IgD-negative memory B cell (primary cell): ENCODE data around the gene LIN37. TPM values are rescaled to one million over a fixed set of nuclear protein-coding genes. Genes with fewer than 3 reads are reported as not detected.
A peak's percentile ranks its signal among the peaks of the same experiment; 100 is the strongest.
"Not testable (repeated sequence)": the region's sequence is repeated elsewhere in the genome, so short reads cannot be mapped to it uniquely, and the experiment has no call there.

Source experiments
- H3K27ac Mint-ChIP-seq, 3 donors: one replicate each; pipeline ENCODE4 v1.8.0; 2020 to 2022; ENCODE audit warnings: mild to moderate bottlenecking in 3 of 3, mixed read lengths in 3 of 3, moderate library complexity in 1 of 3
- H3K27me3 Mint-ChIP-seq: one replicate; pipeline ENCODE4 v1.8.0; 2021; ENCODE audit warnings: mixed read lengths
- H3K36me3 Mint-ChIP-seq: one replicate; pipeline ENCODE4 v1.8.0; 2020; ENCODE audit warnings: mild to moderate bottlenecking, mixed read lengths
- H3K4me1 Mint-ChIP-seq, 3 donors: one replicate each; pipeline ENCODE4 v1.8.0; 2020 to 2022; ENCODE audit warnings: mixed read lengths in 3 of 3, mild to moderate bottlenecking in 1 of 3
- H3K4me3 Mint-ChIP-seq, 4 donors: one replicate each; pipeline ENCODE4 v1.8.0; 2020 to 2022; ENCODE audit warnings: mild to moderate bottlenecking in 4 of 4, mixed read lengths in 4 of 4, moderate library complexity in 3 of 4
- H3K9me3 Mint-ChIP-seq, 3 donors: one replicate each; pipeline ENCODE4 v1.8.0; 2020 to 2021; ENCODE audit warnings: mixed read lengths in 3 of 3, mild to moderate bottlenecking in 1 of 3
- polyA plus RNA-seq: library from polyadenylated mRNA; unstranded; fragments of 300-500 nt; fragmentation: Illumina TruSeq; gene quantifications from one replicate; pipeline ENCODE4 v1.2.3, GENCODE V29; 2021

Gene LIN37
- polyA plus RNA-seq, 1 donor from 2014 or later, result 8.2 TPM

DNA sequence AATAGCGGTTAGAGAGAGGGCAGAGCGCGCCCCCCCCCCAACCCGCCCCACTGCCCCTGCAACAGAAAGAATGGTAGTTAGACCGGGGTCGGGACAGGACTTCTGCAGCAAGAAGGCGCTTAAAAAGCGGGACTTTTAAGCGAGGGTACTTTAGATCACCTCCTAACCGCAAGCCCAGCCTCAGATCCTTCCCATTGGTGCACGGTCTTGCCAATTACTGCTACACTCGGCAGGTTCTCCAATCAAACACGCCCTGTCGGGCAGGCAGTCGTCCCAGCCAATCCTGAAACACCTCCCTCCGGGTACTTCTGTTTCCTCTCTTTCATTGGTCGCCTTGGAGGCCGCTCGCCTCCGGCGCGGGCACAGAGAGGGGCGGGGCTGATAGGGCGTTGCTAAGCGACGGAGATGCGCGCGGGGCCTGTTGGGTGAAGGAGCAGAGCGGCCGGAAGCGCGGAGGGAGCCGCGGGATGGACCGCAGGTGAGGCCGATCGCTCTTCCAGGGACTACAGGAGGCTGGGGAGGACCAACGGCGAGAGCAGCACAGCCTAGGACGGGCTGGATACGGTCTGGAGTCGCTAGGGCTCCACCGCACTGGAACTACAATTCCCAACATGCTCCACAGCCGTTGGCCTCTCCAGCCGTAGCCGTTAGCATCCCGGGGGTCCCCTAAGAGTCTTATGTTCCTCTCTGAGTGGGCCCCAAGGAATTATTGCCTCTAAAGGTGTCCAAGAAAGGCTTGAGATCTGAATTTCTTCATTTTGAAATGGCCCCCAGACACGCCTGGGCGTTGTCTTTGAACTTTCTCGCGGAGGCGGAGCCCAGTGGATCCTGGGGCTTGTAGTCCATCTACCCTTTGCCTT lies 9.6 kb downstream of the LIN37 start, which contains the start of gene PROSER3:
Gene PROSER3, plus strand, starts transcription at position 428 of the 860 bp plus-strand sequence. Its CDS starts 40 bp downstream, at position 468.
- Mint-ChIP-seq H3K27me3 (peaks cover 13% of the 10 kb centered on the region), H3K4me1 (peaks cover 6 to 10% (median 9%) of the 10 kb centered on the region in 3 donors), H3K27ac (peak within 1 kb of the TSS; percentile 91 to 100 (median 96)), H3K36me3 (no peaks in the 10 kb centered on the region), H3K9me3 (peaks cover 0 to 2% (median 0%) of the 10 kb centered on the region in 3 donors), H3K4me3 (peak within 1 kb of the TSS; percentile 96 to 99 (median 97))

DNA sequence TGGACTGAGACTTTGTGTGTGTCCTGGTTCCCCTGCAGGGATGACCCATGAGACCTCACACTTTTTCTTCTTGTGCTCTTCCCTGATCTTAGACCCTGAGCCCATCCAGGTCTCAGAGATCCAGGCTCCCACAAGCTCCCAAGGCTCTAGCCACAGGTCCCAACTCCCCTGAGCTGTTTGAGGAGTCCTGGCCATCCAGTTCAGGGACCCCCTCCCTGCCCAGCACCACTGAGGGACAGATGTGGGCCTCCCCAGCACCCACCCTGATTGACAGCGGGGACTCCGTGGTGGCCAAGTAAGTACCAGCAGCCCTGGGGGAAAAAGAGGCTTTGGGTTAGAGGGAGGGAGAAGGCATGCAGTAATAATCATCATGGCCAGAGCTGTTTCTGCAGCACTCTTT lies 11.3 kb downstream of the LIN37 start:
- Mint-ChIP-seq H3K36me3 (no peaks in the 10 kb centered on the region), H3K9me3 (peaks cover 0 to 2% (median 0%) of the 10 kb centered on the region in 3 donors), H3K4me3 (peak overlapping the region in 1 of 4 donors; percentile 96), H3K27ac (no peak overlapping the region), H3K4me1 (peaks cover 6 to 10% (median 9%) of the 10 kb centered on the region in 3 donors), H3K27me3 (peaks cover 12% of the 10 kb centered on the region)

DNA sequence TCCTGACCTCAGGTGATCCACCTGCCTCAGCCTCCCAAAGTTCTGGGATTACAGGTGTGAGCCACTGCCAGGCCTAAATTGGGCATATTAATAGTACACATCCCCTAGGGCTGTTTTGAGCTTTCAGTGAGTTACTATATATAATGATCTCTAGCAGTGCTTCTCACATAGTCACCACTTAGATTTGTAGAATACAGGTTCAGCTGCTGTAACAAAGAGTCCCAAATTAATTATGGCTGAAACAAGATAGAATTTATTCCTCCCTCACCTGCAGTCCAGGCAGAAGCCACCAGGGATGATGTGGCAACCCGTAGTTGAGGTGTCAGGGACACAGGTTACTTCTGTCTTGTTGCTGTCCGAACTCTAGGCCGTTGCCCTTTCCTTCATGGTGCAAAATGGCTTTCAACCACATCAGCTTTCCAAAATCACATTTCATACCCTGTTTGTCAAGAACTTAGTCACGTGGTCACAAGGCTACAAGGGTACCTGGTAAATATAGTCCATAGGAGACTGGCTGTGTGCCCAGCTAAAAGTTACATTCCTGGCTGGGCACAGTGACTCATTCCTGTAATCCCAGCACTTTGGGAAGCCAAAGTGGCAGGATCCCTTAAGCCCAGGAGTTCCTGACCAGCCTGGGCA lies 12.5 kb downstream of the LIN37 start:
- H3K27ac Mint-ChIP-seq, result no peak overlapping the region
- peaks cover 9% of the 10 kb centered on the region for H3K27me3 Mint-ChIP-seq
- peak overlapping the region in 1 of 4 donors; percentile 45 for H3K4me3 Mint-ChIP-seq

DNA sequence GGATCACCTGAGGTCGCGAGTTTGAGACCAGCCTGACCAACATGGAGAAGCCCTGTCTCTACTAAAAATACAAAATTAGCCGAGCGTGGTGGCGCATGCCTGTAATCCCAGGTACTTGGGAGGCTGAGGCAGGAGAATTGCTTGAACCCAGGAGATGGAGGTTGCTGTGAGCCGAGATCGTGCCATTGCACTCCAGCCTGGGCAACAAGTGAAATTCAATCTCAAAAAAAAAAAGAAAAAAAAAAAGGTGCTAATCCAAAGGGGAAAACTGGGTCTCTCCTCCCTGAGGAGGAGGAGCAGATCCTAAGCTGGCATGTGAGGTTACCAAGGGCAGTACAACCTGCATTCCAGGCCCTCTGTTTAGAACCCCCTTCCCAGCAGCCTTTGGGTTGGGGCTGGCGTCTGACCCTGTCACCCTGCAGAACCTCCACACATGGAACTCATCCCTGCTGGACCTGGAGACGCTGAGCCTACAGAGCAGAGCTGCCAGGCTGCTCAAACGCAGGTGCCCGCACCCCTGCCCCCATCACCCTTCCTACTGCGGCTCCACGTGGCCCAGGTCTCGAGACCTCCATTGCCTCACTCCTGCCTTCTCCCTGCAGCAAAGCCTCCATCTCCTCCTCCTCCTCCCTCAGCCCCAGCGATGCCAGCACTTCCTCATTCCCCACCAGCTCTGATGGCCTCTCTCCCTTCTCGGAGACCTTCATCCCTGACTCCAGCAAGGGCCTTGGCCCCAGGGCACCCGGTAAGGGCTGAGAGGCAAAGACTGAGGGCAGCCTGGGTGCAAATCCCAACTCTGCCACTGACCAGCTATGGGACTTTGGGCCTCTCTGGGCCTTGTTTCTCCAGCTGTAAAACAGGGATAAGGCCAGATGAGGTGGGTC lies 16.3 kb downstream of the LIN37 start:
- Mint-ChIP-seq H3K27ac (no peak overlapping the region), H3K27me3 (no peaks in the 10 kb centered on the region), H3K4me1 (peaks cover 0 to under 1% (median 0%) of the 10 kb centered on the region in 3 donors), H3K36me3 (peaks cover 2% of the 10 kb centered on the region), H3K4me3 (no peak overlapping the region), H3K9me3 (no peaks in the 10 kb centered on the region)

More for the DNA sequence above, 12.5 kb downstream of the LIN37 start:
- Mint-ChIP-seq H3K36me3 (no peaks in the 10 kb centered on the region), H3K4me1 (peaks cover 6 to 9% (median 9%) of the 10 kb centered on the region in 3 donors), H3K9me3 (peaks cover 0 to 2% (median 0%) of the 10 kb centered on the region in 3 donors)

DNA sequence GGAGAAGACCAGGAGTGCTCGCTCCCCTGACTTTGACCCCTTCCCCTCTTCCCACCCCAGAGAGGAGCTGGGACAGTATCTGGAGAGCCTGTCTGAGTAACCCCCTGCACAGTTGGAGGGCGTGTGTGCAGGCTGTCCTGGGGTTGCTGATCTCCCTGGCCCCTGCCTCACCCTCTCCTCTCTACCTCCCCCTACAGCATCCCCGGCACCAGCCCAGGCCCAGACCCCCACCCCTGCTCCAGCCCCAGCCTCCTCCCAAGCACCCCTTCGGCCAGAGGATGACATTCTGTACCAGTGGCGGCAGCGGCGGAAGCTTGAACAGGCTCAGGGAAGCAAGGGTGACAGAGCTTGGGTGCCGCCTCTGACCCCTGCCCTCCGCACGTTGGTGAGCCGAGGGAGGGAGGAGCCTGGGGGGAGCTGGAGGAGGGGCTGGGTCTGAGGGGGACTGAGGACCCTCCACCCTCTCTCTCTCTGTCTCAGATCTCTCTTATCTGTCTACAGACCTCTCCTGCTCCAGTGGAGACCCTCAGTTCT lies 18.3 kb downstream of the LIN37 start:
- H3K36me3 Mint-ChIP-seq, result peaks cover 4% of the 10 kb centered on the region
- H3K27me3 Mint-ChIP-seq, result no peaks in the 10 kb centered on the region
- H3K4me1 Mint-ChIP-seq, result no peaks in the 10 kb centered on the region
- H3K27ac Mint-ChIP-seq, result no peak overlapping the region
- no peak overlapping the region for H3K4me3 Mint-ChIP-seq
- no peaks in the 10 kb centered on the region for H3K9me3 Mint-ChIP-seq

DNA sequence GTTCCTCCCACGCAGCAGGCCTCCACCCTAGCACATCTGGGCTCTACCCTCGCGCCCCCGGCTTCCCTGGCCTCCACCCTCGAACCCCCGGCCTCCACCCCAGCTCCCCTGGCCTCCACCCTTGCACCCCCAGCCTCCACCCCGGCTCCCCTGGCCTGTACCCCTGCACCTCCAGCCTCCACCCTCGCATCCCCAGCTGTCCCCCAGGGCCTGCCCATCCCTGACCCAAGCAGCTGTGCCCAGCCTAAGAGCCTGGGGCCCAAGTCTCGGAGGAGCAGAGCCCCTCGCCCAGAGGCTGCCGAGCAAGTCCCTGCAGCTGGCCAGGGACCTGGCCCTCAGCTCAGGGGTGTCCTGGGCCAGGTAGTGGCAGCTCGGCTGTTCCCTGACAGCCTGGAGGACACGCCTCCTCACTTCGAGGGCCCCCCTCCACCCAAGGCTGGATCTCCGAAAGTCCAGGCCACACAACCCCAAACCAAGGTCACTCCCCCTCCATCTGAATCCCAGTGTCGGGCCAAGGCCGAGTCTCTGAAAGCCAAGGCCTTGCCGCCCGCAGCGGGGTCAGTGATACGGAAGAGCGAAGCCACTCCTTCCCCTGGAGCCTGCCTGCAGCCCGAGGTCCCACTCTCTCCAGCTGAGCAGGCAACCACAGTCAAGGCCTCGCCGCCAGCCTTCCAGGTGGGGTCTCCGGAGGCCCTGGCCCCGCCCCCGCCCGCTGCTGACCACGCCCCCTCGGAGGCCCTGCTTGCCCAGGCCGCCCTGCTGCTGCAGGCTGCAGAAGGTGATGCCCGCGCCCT lies 19.1 kb downstream of the LIN37 start:
- Mint-ChIP-seq H3K4me1 (no peaks in the 10 kb centered on the region), H3K27me3 (no peaks in the 10 kb centered on the region), H3K9me3 (no peaks in the 10 kb centered on the region), H3K27ac (no peak overlapping the region), H3K4me3 (no peak overlapping the region), H3K36me3 (peaks cover 4% of the 10 kb centered on the region)

DNA sequence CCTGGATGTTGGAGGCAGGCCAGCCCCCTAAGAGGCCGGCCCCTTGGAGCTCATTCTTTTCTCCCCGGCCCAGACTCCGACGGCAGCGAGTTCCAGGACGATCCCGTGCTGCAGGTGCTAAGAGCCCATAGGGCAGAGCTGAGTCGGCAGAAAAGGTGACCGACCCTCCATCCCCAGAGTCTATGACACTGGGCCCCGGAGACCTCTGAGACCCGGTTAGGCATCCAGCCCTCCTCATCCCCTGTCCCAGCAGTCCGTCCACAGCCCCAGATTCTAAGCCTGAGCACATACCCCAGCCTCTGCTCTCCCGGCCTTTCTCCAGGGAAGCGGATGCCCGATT lies 19.7 kb downstream of the LIN37 start:
- Mint-ChIP-seq H3K27ac (no peak overlapping the region), H3K36me3 (peaks cover 4% of the 10 kb centered on the region), H3K27me3 (no peaks in the 10 kb centered on the region), H3K4me3 (peak overlapping the region in 1 of 4 donors; percentile 36), H3K4me1 (no peaks in the 10 kb centered on the region), H3K9me3 (no peaks in the 10 kb centered on the region)

DNA sequence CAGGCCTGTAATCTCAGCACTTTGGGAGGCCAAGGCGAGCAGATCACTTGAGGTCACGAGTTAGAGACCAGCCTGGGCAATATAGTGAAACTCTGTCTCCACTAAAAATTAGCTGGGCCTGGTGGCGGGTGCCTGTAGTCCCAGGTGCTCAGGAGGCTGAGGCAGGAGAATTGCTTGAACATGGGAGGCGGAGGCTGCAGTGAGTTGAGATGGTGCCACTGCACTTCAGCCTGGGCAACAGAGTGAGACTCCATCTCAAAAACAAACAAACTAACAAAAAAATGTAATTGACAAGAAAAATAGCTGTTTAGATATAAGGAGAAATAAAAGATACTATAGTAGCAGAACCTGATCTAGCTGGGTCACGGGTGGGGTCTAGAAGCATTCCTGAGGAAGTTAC lies 24.0 kb downstream of the LIN37 start:
- H3K9me3 Mint-ChIP-seq, H3K27me3 Mint-ChIP-seq, H3K4me1 Mint-ChIP-seq, H3K4me3 Mint-ChIP-seq, H3K36me3 Mint-ChIP-seq: not testable (repeated sequence)
- H3K27ac Mint-ChIP-seq, result peak overlapping the region in 1 of 3 donors; percentile 67

DNA sequence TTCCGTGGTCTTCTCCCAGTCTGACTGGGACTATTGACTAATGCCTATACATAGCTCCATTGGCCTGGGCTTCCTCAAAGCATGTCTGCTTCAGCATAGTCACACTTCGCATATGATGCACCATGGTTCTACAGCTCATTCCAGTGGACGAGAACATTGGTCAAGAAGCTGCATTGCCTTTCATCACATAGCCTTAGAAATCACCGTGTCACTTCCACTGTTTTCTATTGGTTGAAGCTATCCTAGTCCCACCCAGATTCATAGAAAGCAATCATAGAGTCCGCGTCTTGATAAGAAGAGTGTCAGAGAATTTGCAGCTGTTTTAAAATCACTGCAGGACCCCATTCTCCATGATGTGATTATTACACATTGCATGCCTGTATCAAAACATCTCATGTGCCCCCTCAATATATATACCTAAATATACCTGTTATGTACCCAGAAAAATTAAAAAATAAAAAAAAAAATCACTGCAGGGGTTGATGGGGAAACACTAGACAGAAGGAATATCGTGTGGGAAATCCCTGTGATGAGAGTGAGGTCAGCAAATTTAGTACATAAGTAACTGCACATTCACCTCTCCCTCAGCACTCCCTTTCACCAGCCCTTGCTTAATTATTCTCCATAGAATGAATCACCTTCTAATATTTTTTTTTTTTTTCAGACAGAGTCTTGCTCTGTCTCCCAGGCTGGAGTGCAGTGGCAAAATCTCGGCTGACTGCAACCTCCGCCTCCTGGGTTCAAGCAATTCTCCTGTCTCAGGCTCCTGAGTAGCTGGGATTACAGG lies 24.8 kb downstream of the LIN37 start:
- no peak overlapping the region for H3K4me3 Mint-ChIP-seq
- peaks cover 3% of the 10 kb centered on the region for H3K36me3 Mint-ChIP-seq
- peak overlapping the region in 1 of 3 donors; percentile 5 for H3K27ac Mint-ChIP-seq
- H3K27me3 Mint-ChIP-seq, result no peaks in the 10 kb centered on the region
- H3K9me3 Mint-ChIP-seq, result no peaks in the 10 kb centered on the region
- H3K4me1 Mint-ChIP-seq, result peaks cover 0 to 10% (median 9%) of the 10 kb centered on the region in 3 donors

DNA sequence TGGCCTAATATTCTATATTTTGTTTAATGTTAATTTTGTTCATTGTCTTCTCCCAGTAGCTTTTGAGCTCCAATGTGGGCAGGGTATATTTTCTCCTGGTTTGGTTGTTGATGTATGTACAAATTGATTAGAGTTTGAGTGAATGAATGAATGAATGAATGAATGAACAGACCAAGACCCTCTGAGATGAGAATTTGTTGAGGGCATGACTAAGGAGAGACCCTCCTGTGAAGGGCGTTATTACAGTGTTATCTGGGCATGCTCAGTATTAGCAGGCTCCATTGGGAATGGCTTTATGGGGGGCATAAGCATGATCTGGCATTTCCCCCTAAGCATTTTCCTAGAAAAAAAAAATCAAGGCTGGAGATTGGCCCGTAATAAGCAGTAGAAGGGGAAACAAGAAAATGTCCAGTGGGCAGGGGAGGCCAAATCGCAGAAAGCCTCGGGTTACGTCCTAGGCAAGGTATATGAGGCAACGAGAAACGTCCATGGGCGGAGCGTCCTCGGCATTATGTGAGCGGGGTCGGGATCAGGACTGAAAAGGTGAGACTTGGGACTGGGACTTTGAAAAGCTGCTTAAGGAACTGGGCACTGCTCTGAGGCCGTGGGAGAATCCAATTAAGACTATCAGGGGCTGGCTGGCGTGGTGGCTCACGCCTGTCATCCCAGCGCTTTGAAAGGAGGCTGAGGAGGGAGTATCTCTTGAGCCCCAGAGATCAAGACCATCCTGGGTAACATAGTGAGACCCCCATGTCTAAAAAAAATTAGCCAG lies 26.1 kb downstream of the LIN37 start:
- no peaks in the 10 kb centered on the region for H3K9me3 Mint-ChIP-seq
- H3K4me3 Mint-ChIP-seq, result peak overlapping the region; percentile 54 to 94 (median 82)
- peak overlapping the region in 1 of 3 donors; percentile 92 for H3K27ac Mint-ChIP-seq
- H3K36me3 Mint-ChIP-seq, result peaks cover 4% of the 10 kb centered on the region
- H3K27me3 Mint-ChIP-seq, result no peaks in the 10 kb centered on the region
- H3K4me1 Mint-ChIP-seq, result peaks cover 0 to 10% (median 9%) of the 10 kb centered on the region in 3 donors

DNA sequence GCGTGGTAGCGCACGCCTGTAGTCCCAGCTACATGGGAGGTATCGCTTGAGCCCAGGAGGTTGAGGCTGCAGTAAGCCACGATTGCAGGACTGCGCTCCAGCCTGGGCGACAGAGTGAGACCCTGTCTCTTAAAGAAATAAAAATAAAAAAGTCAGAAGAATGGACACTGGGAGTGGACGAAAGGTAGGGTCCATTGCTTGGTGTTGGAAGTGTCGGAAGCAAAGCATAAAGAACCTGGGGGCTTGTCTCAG lies 26.6 kb downstream of the LIN37 start:
- Mint-ChIP-seq H3K27ac (peak overlapping the region in 1 of 3 donors; percentile 92), H3K36me3 (peaks cover 6% of the 10 kb centered on the region)

DNA sequence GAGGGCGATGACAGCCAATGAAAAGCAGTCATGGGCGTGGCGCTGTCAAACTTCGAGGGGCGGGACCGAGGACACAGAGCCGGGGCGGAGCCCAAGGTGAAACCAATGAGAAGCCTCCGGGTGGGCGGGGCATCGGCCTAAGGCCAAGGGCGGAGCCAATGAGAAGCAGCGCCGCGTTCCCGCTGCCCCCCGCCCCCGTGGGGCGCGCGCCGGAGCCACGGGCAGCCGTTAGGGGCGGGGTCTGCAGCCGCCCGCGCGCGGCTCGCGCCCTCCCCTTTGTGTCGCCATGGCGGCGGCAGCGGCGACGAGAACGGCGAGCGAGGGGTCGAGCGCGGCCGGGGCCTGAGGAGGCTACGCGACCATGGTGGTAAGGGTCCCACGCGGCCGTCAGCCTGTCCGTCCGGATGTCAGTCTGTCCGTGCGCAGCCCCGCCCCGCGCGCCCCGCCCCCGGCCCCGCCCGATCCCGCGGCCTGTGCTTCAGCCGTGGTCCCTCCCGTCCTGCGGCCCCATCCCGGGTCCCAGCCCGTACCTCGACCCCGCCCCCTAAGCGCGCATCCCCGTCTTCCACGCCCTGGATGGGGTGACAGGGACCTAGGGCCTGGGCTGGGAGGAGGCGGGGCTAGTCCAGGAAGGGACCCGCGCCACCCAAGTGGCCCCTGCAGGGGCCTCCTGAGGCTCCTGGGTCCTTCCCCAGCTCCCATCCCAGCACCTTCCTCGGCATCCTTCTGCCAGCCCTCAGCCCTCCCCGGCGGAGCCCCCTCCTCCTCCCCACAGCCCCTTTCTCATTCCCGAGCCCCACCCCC lies 27.1 kb downstream of the LIN37 start, which contains the start of gene ARHGAP33:
Gene ARHGAP33, plus strand, starts transcription at position 267 of the 804 bp plus-strand sequence. Its CDS starts 95 bp downstream, at position 362.
- Mint-ChIP-seq H3K4me1 (peaks cover 0 to 10% (median 9%) of the 10 kb centered on the region in 3 donors), H3K27me3 (no peaks in the 10 kb centered on the region), H3K36me3 (peaks cover 6% of the 10 kb centered on the region), H3K27ac (peak within 1 kb of the TSS in 1 of 3 donors; percentile 92), H3K4me3 (peak within 1 kb of the TSS; percentile 79 to 94 (median 88)), H3K9me3 (no peaks in the 10 kb centered on the region)

More for the DNA sequence above, 26.6 kb downstream of the LIN37 start:
- Mint-ChIP-seq H3K4me1 (peaks cover 0 to 10% (median 9%) of the 10 kb centered on the region in 3 donors), H3K4me3 (peak overlapping the region; percentile 79 to 94 (median 88)), H3K9me3 (no peaks in the 10 kb centered on the region), H3K27me3 (no peaks in the 10 kb centered on the region)
